ENCODE data around the gene DLGAP1.

DNA sequence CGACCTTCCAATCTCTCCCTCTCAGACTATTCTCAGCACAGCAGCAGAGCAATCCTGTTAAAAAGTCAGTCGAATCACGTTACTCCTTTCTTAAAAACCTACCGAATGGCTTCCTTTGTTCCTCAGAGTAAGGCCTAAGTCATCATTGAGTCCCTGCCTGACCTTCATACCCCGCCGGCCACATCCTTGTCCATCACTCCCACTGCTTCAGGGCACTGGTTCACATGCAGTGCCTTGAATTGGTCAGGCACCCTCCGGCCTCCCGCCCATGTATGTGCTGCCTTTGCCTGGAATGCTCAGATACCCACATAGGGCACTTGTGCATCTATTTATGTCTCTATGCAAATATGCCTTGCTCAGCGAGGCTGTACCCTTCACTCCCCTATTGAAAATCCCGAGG lies 206.4 kb downstream of the DLGAP1 start:
- no peak for TF ChIP-seq REST (IDR thresholded peaks at IDR 0.05; ENCODE audit: unreplicated experiment)
- TF ChIP-seq, protein P1, sequence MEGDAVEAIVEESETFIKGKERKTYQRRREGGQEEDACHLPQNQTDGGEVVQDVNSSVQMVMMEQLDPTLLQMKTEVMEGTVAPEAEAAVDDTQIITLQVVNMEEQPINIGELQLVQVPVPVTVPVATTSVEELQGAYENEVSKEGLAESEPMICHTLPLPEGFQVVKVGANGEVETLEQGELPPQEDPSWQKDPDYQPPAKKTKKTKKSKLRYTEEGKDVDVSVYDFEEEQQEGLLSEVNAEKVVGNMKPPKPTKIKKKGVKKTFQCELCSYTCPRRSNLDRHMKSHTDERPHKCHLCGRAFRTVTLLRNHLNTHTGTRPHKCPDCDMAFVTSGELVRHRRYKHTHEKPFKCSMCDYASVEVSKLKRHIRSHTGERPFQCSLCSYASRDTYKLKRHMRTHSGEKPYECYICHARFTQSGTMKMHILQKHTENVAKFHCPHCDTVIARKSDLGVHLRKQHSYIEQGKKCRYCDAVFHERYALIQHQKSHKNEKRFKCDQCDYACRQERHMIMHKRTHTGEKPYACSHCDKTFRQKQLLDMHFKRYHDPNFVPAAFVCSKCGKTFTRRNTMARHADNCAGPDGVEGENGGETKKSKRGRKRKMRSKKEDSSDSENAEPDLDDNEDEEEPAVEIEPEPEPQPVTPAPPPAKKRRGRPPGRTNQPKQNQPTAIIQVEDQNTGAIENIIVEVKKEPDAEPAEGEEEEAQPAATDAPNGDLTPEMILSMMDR (conservative IDR thresholded peaks at IDR 0.05; ENCODE audit: low read depth in 2 of 2) = no peak
- TF ChIP-seq EZH2phosphoT487 (IDR thresholded peaks at IDR 0.05; ENCODE audit: unreplicated experiment) = no peak
- no peak for TF ChIP-seq EZH2 (IDR thresholded peaks at IDR 0.05; ENCODE audit: low read depth, unreplicated experiment)
- TF ChIP-seq ETS1 (IDR thresholded peaks at IDR 0.05) = no peak
- no peak for TF ChIP-seq POLR2AphosphoS5 (IDR thresholded peaks at IDR 0.05; ENCODE audit: low read depth)
- no peak for TF ChIP-seq JUNB (IDR thresholded peaks at IDR 0.05; ENCODE audit: unreplicated experiment)

All from GM23338 (cell line).